ENCODE results near the gene SSTR1. TPM values are rescaled to one million over a fixed set of nuclear protein-coding genes. Genes with fewer than 3 reads are reported as not detected.

The SSTR1 gene
- total and polyA plus RNA-seq, 3 donors from 2014 or later = 0.19 to 0.45 (median 0.31) TPM

DNA sequence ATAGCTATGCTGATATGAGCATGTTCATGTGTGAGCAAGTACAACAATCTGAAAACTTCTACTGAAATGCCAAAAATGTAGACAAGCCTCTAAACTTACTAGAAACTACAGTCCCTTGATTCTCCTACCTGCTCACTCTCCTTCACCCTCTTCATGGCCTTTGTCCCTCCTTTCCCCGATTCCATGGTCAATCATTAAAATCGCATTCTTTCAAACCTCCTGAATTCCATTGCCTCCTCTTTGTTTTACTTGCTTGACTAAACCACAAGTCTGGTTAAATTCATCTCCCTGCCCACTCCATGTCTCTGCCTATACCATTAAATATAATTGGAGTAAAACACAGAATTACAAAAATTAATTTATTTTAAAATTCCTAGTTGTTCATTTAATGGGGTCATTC, 33.0 kb upstream of the SSTR1 start:
- no peak for DNase-seq
- intact Hi-C loops (cut with DNase I; ENCODE audit: low total_unique reads) = no loop called here
- Histone ChIP-seq H3K36me3 (ENCODE audit: low read depth, missing control alignments) (no peaks in the 10 kb centered on the region), H3K9me3 (no peaks in the 10 kb centered on the region), H3K27me3 (no peaks in the 10 kb centered on the region), H3K4me1 (no peaks in the 10 kb centered on the region), H3K27ac (no peak overlapping the region), H3K4me3 (no peak overlapping the region)
- 62 to 93% methylated on average over 2 of the region's 2 CpGs for WGBS, 2 donors
- TF ChIP-seq, protein P1, sequence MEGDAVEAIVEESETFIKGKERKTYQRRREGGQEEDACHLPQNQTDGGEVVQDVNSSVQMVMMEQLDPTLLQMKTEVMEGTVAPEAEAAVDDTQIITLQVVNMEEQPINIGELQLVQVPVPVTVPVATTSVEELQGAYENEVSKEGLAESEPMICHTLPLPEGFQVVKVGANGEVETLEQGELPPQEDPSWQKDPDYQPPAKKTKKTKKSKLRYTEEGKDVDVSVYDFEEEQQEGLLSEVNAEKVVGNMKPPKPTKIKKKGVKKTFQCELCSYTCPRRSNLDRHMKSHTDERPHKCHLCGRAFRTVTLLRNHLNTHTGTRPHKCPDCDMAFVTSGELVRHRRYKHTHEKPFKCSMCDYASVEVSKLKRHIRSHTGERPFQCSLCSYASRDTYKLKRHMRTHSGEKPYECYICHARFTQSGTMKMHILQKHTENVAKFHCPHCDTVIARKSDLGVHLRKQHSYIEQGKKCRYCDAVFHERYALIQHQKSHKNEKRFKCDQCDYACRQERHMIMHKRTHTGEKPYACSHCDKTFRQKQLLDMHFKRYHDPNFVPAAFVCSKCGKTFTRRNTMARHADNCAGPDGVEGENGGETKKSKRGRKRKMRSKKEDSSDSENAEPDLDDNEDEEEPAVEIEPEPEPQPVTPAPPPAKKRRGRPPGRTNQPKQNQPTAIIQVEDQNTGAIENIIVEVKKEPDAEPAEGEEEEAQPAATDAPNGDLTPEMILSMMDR (IDR thresholded peaks at IDR 0.05) = no peak
- TF ChIP-seq POLR2A (IDR thresholded peaks at IDR 0.05) = no peak

DNA sequence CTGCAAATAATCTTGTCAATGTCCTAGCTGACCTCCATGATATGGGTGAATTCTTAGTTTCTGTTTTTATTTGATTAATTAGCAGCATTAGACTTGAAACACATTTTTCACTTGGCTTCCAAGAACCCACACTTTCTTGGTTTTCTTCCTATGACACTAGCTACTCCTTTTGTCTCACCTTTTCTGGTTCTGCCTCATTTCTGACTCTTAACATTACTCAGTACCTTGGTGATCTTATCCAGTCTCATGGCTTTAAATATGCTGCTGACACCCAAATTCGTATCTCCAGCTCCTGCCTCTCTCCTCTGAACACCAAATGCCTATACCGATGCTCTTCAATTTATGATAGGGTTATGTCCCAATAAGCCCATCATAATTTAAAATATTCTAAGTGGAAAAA, 32.0 kb upstream of the SSTR1 start:
- Histone ChIP-seq H3K4me3 (no peak overlapping the region), H3K9me3 (no peaks in the 10 kb centered on the region), H3K4me1 (no peaks in the 10 kb centered on the region), H3K27me3 (no peaks in the 10 kb centered on the region), H3K27ac (no peak overlapping the region), H3K36me3 (ENCODE audit: low read depth, missing control alignments) (no peaks in the 10 kb centered on the region)
- intact Hi-C loops (cut with DNase I; ENCODE audit: low total_unique reads) = no loop called here
- 87 to 89% methylated on average over 2 of the region's 2 CpGs for WGBS, 2 donors
- TF ChIP-seq, protein P1 (IDR thresholded peaks at IDR 0.05) = no peak
- no peak for TF ChIP-seq POLR2A (IDR thresholded peaks at IDR 0.05)
- no peak for DNase-seq

DNA sequence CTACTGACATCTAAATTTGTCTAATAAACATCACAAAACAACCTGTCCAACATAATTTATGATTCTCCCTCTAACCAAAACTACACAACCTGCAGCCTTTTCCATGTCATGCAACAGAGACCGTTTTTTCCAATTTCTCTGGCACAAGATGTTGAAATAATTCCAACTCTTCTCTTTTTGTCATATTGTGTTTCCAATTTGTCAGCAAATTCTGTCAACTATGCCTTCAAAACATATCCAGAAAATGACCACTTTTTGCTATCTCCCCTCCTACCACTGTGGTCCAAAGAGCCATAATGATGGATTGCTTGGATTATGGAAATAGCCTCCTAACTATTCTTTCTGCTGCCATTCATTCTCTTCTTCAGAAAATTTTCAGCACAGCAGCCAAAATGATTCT, 31.3 kb upstream of the SSTR1 start:
- intact Hi-C loops (cut with DNase I; ENCODE audit: low total_unique reads) = no loop called here
- H3K4me3 ChIP-seq = no peak overlapping the region
- DNase-seq = no peak
- TF ChIP-seq, protein P1 (IDR thresholded peaks at IDR 0.05) = no peak
- no peak for TF ChIP-seq POLR2A (IDR thresholded peaks at IDR 0.05)
- H3K36me3 ChIP-seq (ENCODE audit: low read depth, missing control alignments) = no peaks in the 10 kb centered on the region
- H3K9me3 ChIP-seq = no peaks in the 10 kb centered on the region
- no peaks in the 10 kb centered on the region for H3K4me1 ChIP-seq
- H3K27ac ChIP-seq = no peak overlapping the region
- no peaks in the 10 kb centered on the region for H3K27me3 ChIP-seq
- WGBS, 2 donors = 81 to 85% methylated on average over 1 of the region's 1 CpG

DNA sequence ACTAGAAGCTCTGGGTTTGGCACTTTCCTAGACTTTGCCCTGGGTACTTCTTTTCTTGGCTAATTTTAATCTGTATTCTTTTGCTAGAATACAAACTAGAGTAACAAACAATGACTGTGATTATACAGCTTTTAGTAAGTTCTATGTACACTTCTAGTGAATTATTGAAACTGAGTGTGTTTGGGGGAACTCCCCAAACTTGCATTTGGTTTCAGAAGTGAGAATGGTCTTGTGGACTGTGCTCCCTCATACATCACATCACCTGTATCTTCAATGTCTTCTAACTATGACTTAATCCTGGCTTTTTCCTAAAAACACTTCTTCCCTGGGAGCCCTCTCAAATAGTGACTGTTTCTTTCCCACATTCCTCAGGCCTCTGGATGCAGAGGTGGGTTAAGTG, 23.6 kb upstream of the SSTR1 start:
- DNase-seq = no peak
- no peaks in the 10 kb centered on the region for H3K4me1 ChIP-seq
- no peaks in the 10 kb centered on the region for H3K9me3 ChIP-seq
- H3K27me3 ChIP-seq = no peaks in the 10 kb centered on the region
- intact Hi-C loops (cut with DNase I; ENCODE audit: low total_unique reads) = no loop called here
- H3K4me3 ChIP-seq = no peak overlapping the region
- no peaks in the 10 kb centered on the region for H3K36me3 ChIP-seq (ENCODE audit: low read depth, missing control alignments)
- no peak overlapping the region for H3K27ac ChIP-seq
- no peak for TF ChIP-seq POLR2A (IDR thresholded peaks at IDR 0.05)
- TF ChIP-seq, protein P1 (IDR thresholded peaks at IDR 0.05) = no peak

DNA sequence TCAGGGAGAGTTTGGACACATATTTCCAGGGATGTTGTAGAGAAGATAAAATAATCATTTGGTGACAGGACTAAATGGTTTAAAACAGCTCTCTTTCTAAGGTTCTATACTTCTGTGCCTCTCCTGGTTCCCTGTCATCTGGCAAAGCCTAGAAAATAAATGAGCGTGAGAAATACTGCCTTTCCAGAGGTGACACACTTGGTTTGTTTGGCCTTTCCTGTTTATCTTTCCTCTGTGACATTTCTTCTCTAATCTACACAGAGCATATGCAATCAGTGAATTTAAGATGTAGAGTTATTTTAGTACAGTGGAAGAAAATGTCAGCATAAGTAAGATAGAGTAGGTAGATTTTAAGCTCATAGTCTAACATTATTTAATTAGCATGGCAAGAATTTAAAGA, 22.0 kb upstream of the SSTR1 start:
- H3K27me3 ChIP-seq = no peaks in the 10 kb centered on the region
- TF ChIP-seq, protein P1 (IDR thresholded peaks at IDR 0.05) = no peak
- no peak for TF ChIP-seq POLR2A (IDR thresholded peaks at IDR 0.05)
- no peak overlapping the region for H3K27ac ChIP-seq
- no peak for DNase-seq
- no peaks in the 10 kb centered on the region for H3K9me3 ChIP-seq
- H3K36me3 ChIP-seq (ENCODE audit: low read depth, missing control alignments) = no peaks in the 10 kb centered on the region
- 82 to 89% methylated on average over 1 of the region's 1 CpG for WGBS, 2 donors
- no peaks in the 10 kb centered on the region for H3K4me1 ChIP-seq
- intact Hi-C loops (cut with DNase I; ENCODE audit: low total_unique reads) = no loop called here
- no peak overlapping the region for H3K4me3 ChIP-seq
